Astrocyte of the hippocampus (primary cell): ENCODE measurements around the gene MYH14.
A peak's percentile ranks its signal among the peaks of the same experiment; 100 is the strongest.

Source experiments
- DNase-seq: peaks from one replicate; pipeline ENCODE4 v3.0.0; 2011; ENCODE audit warnings: low read depth, low spot score

Gene MYH14

DNA sequence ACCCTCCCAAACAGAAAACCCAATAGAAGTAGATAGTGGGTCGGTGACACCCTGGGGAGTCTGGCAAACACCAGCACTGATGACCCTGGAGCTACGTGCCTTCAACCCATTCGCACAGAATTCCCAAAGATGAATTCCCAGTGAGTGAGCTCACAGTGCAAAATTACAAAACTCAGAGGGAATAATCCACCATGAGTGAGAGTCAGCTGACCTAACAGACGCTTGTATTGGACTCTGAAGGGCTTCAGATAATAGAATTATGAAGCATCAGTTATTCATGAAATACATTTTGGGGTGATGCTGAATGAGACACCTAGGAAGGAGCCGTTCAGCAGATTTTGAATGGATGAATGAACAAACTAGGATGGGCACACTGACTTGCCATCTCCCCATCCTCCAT is 85.5 kb downstream of the MYH14 start:
- DNase-seq, result no peak

DNA sequence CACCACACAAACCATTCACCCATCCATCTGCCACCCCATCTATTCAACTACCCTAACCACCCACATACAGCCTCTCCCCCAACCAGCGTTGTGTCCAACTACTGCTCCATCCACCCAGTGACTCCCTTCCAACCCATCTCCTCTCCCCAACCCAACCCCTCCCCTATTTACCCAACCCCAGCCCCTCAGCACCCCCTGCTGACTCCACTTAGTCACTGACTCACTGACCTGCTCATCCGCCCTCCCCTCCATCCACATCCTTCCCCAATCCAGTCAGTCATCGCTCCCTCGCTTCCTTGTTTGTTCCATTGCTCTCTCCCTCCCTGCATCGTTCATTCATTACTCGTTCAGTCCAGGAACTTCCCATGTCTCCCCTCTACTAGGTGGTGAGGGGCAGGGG is 86.6 kb downstream of the MYH14 start:
- DNase-seq, result no peak

GRCh38 chr19:50290775-50291174 is 87.4 kb downstream of the MYH14 start:
- no peak for DNase-seq

DNA sequence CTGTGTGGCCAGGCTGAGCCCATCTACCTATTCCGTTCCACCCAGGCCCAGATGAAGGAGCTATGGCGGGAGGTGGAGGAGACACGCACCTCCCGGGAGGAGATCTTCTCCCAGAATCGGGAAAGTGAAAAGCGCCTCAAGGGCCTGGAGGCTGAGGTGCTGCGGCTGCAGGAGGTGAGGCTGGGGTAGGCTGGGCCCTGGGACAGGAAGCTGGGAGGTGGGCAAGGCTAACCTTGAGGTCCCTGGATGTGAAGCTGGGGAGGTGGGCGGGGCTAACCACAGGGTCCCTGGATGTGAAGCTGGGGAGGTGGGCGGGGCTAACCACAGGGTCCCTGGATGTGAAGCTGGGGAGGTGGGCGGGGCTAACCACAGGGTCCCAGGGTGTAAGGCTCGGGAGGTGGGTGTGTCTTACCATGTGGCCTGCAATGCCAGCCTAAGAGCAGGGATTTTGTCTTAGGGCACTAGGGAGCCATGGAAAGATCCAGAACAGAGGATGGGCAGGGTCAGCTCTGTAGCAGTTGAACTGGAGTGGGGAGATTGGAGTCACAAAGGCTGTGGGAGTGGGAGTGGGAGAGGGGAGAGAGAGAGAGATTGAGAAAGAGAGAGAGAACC is 88.9 kb downstream of the MYH14 start:
- no peak for DNase-seq

- no peak for DNase-seq
Measured at GRCh38 chr19:50293263-50294004, 90.0 kb downstream of the MYH14 start.

DNA sequence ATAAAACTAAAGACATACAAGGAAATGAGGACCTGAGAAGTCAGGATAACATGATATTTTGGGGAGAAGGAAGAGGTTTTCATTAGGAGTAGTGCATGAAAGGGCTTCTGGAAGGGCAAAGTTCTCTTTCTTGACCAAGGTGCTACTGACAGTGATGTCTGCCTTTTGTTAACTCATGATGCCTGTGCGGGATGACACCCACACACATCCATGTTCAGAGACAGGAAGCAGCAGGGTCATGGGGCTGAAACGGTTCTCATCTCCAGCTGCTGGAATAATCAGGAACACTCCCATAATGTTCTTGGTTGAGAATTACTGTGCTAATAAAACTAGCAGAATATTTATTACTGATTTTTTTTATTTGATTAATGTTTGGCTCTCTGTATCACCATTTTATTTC is 96.6 kb downstream of the MYH14 start:
- DNase-seq, result no peak

DNA sequence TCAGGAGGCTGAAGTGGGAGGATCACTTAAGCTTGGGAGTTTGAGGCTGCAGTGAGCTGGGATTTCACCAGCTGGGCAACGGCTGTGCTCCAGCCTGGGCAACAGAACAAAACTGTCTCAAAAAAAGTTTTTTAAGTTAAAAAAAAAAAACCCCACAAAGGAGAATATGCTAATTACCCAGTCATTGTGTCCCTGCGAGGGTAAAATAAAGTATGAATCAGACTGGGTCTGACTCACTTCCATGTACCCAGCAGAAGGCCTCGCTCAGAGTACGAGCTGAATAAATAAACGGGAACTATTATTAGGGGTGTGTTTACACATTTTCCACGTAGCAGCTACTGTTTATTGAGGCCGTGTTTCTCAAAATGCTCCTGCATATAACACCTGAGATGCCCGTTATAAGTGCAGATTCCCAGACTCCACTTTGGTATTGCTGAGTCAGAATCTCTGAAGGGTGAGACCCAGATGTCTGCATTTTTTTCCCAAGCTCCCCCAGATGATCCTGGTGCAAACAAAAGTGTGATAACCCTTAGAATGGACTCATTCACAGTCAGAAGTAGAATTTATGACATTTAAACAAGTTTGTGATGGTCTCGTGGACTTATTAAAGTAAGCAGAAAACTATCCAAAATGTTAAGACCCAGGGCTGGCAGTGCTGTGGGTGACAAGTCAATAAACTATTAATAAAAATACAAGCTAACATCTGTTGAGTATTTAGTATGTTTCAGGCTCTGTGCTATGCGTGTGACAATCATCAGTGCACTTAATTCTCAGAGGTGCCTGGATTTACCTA is 97.6 kb downstream of the MYH14 start:
- DNase-seq, result peak; percentile 80

GRCh38 chr19:50301607-50301971 is 98.2 kb downstream of the MYH14 start:
- DNase-seq, result no peak

- DNase-seq, result no peak
Measured at GRCh38 chr19:50303558-50303957, 100.1 kb downstream of the MYH14 start.

DNA sequence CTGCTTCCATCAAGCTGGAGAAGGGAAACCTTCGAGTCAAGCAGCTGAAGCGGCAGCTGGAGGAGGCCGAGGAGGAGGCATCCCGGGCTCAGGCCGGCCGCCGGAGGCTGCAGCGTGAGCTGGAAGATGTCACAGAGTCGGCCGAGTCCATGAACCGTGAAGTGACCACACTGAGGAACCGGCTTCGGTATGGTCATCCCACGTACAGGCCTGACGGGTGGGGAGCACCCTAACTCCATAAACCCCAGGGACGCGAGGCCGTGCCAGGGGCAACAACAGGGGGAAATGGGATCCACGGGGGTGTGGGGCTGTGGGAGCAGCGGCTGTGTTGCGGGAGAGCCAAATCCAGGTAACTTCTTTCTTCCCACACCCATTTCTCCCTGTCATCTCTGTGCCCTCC is 105.6 kb downstream of the MYH14 start:
- no peak for DNase-seq

- DNase-seq, result no peak
Measured at GRCh38 chr19:50309396-50310125, 106.1 kb downstream of the MYH14 start.

GRCh38 chr19:50310759-50311465 is 107.5 kb downstream of the MYH14 start:
- DNase-seq, result no peak

GRCh38 chr19:50311723-50312635 is 108.6 kb downstream of the MYH14 start:
- DNase-seq, result peak; percentile 43

- no peak for DNase-seq
Measured at GRCh38 chr19:50312967-50313811, 109.8 kb downstream of the MYH14 start.

GRCh38 chr19:50313812-50314536 is 110.6 kb downstream of the MYH14 start:
- no peak for DNase-seq

- DNase-seq, result no peak
Measured at GRCh38 chr19:50314724-50315708, 111.6 kb downstream of the MYH14 start.

GRCh38 chr19:50315773-50316448 is 112.5 kb downstream of the MYH14 start:
- DNase-seq, result peak; percentile 22
